ENCODE data around the gene GPC6.

GRCh38 chr13:93289842-93290241, 63.2 kb downstream of the GPC6 start:
- no peak for TF ChIP-seq CTCF (conservative IDR thresholded peaks at IDR 0.05; ENCODE audit: low read length)
- TF ChIP-seq EZH2phosphoT487 (IDR thresholded peaks at IDR 0.05; ENCODE audit: borderline replicate concordance), result no peak
